HuH-7.5 (cell line): ENCODE data around the gene CT45A3.
"Not testable (repeated sequence)": the region's sequence is repeated elsewhere in the genome, so short reads cannot be mapped to it uniquely, and the experiment has no call there.

Experiments
- DNase-seq: peaks from one replicate; pipeline ENCODE4 v3.0.0; 2011; ENCODE audit warnings: low spot score

CT45A3 gene

DNA sequence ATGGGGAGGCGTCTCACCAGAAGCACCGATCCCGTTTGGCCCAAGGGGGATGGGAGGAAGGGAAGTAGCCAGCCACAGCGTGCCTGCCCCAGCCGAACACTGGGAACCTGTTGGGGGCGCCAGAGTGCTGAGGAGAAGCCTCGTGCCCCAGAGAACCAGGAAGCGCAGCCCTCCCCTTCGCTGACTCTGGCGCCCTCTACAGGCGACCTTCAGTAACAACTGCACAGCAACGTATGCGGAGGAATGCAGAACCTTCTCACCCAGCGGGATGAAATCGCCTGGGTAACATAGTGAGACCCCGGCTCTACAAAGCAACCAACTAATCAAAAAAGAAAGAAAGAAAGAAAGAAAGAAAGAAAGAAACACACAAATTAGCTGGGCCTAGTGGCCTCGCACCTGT lies at the start of gene CT45A3:
Gene CT45A3 (minus strand): TSS at position 101 of the 400 bp plus-strand sequence. CDS start 3,747 bp downstream, outside the sequence.
- DNase-seq, result not testable (repeated sequence)

DNA sequence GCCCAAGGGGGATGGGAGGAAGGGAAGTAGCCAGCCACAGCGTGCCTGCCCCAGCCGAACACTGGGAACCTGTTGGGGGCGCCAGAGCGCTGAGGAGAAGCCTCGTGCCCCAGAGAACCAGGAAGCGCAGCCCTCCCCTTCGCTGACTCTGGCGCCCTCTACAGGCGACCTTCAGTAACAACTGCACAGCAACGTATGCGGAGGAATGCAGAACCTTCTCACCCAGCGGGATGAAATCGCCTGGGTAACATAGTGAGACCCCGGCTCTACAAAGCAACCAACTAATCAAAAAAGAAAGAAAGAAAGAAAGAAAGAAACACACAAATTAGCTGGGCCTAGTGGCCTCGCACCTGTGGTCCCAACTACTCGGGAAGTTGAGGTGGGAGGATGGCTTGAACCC lies 34.7 kb upstream of the CT45A3 start, which contains the start of gene CT45A6:
Gene CT45A6 (minus strand): TSS at position 101 of the 400 bp plus-strand sequence. CDS start 3,794 bp downstream, outside the sequence.
- not testable (repeated sequence) for DNase-seq

- DNase-seq, result not testable (repeated sequence)
These were observed 17.4 kb upstream of the CT45A3 start, which contains the start of gene CT45A5 for GRCh38 chrX:135785403-135785802. Gene CT45A5 (minus strand): TSS chrX:135785503. CDS start chrX:135781729, 3,774 bp downstream.

GRCh38 chrX:135744739-135745138 lies 23.3 kb downstream of the CT45A3 start:
- not testable (repeated sequence) for DNase-seq

- DNase-seq, result no peak
These were observed 26.7 kb downstream of the CT45A3 start for GRCh38 chrX:135741192-135741715.

DNA sequence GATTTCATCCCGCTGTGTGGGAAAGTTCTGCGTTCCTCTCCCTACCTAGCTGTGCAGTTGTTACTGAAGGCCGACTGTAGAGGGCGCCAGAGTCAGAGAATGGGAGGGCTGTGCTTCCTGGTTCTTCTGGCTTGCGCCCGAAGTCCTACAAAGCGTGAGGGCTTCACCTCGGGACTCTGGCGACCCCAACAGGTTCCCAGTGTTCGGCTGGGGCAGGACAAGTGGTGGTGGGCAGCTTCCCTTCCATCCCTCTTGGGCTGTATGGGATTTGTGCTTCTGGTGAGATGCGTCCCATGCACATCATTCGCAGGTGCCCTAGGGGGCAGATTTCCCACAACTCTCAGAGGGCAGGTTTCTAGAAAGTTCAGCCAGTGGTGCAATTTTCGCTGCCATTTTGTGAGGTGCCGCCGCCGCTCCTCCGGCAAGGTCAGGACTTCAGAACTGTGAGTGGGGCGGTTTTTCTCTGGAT lies 27.3 kb downstream of the CT45A3 start:
- no peak for DNase-seq

DNA sequence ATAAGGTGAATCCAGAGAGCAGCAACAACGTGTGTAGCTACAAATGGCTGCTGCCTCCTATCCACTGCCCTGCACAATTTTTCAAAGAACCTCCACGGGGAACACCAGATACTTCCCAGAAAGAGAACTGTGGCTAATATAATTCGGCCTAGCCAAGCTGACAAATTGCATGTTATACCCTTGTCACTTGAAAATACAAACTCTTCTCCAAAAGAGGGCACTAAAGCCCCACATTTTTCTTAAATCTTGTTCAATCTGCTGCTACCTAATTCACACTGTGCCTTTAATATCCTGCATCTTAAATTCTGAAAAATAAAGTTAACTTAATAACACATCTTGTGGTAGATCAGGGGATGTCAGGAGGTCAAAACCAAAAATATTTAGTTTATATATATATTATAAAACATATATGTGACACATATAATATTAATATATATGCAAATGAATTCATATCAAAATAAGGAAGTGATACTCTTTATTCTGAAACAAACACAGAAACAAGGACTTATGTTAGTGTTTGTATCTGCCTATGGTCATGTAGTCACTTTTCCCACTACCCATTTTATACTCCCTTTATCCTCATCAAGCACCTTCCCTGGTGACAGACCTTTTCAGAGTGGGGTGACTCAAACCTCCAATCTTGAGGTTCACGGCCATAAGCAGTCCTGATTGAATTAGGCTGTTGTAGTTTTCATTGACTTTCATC lies 30.5 kb downstream of the CT45A3 start:
- no peak for DNase-seq

GRCh38 chrX:135734666-135735065 lies 33.3 kb downstream of the CT45A3 start:
- DNase-seq, result not testable (repeated sequence)

GRCh38 chrX:135713795-135714194 lies 54.2 kb downstream of the CT45A3 start:
- DNase-seq, result no peak

GRCh38 chrX:135713183-135713689 lies 54.8 kb downstream of the CT45A3 start, which contains the start of gene CT45A1:
Gene CT45A1 (plus strand): TSS chrX:135713639. CDS start chrX:135718941, 5,302 bp downstream.
- not testable (repeated sequence) for DNase-seq
